HL-60/S4 (cell line): ENCODE measurements around the gene PRDM2.
"Not testable (repeated sequence)": the region's sequence is repeated elsewhere in the genome, so short reads cannot be mapped to it uniquely, and the experiment has no call there.

ENCODE experiments used
- in situ Hi-C: fragments of 300-500 bp; cut with MboI; formaldehyde crosslinking; loops from 2 replicates; pipeline ENCODE4 v1.14.3; 2022; ENCODE audit warnings: low sequenced_read_pairs

The PRDM2 gene

GRCh38 chr1:13694886-13695684 is 4.9 kb upstream of the PRDM2 start:
- in situ Hi-C loops, result no loop called here

GRCh38 chr1:13697738-13698137 is 2.2 kb upstream of the PRDM2 start:
- in situ Hi-C loops, result no loop called here

- in situ Hi-C loops, result no loop called here
These were observed 478 bp upstream of the PRDM2 start for GRCh38 chr1:13699510-13699909.

GRCh38 chr1:13700521-13701270 is 708 bp downstream of the PRDM2 start:
- in situ Hi-C loops, result no loop called here

- in situ Hi-C loops, result no loop called here
These were observed 1.3 kb downstream of the PRDM2 start for GRCh38 chr1:13701271-13701640.

GRCh38 chr1:13702425-13703127 is 2.6 kb downstream of the PRDM2 start:
- in situ Hi-C loops, result no loop called here

GRCh38 chr1:13703128-13703513 is 3.1 kb downstream of the PRDM2 start:
- in situ Hi-C loops, result no loop called here

GRCh38 chr1:13703558-13704490 is 3.8 kb downstream of the PRDM2 start:
- in situ Hi-C loops, result no loop called here

- in situ Hi-C loops, result no loop called here
These were observed 6.1 kb downstream of the PRDM2 start for GRCh38 chr1:13706046-13706445.

GRCh38 chr1:13707164-13707563 is 7.2 kb downstream of the PRDM2 start:
- in situ Hi-C loops, result no loop called here

- in situ Hi-C loops, result no loop called here
These were observed 8.5 kb downstream of the PRDM2 start for GRCh38 chr1:13708380-13708982.

- in situ Hi-C loops, result no loop called here
These were observed 10.1 kb downstream of the PRDM2 start for GRCh38 chr1:13710086-13710485.

GRCh38 chr1:13714851-13715250 is 14.9 kb downstream of the PRDM2 start:
- in situ Hi-C loops, result no loop called here

- in situ Hi-C loops, result not testable (repeated sequence)
These were observed 15.8 kb downstream of the PRDM2 start for GRCh38 chr1:13715616-13716287.

GRCh38 chr1:13722808-13723360 is 22.9 kb downstream of the PRDM2 start:
- in situ Hi-C loops, result no loop called here

GRCh38 chr1:13723810-13724209 is 23.8 kb downstream of the PRDM2 start:
- in situ Hi-C loops, result no loop called here

- in situ Hi-C loops, result no loop called here
These were observed 25.8 kb downstream of the PRDM2 start for GRCh38 chr1:13725714-13726175.

GRCh38 chr1:13728091-13728715 is 28.2 kb downstream of the PRDM2 start:
- in situ Hi-C loops, result no loop called here

GRCh38 chr1:13730291-13730690 is 30.3 kb downstream of the PRDM2 start:
- in situ Hi-C loops, result no loop called here
